SU-DHL-6 (cell line): Measurements from ENCODE around the gene ANKRD61.

Experiments
- H2AFZ ChIP-seq: fragments of 200-600 bp; sonication (generic); 2 replicates; pipeline ENCODE4 v1.6.1; 2014; ENCODE audit warnings: low read depth, mild to moderate bottlenecking, moderate library complexity, mixed read lengths, antibody characterized with exemption, low read length; ENCODE audit not compliant: severe bottlenecking
- H3F3A ChIP-seq: fragments of 200-600 bp; shearing (Covaris generic); 2 replicates; pipeline ENCODE4 v1.6.0; 2016; ENCODE audit warnings: antibody characterized with exemption, mild to moderate bottlenecking; ENCODE audit not compliant: insufficient read depth
- H3K27ac ChIP-seq: fragments of 200-600 bp; sonication (generic); 2 replicates; pipeline ENCODE4 v1.5.1; 2016; ENCODE audit warnings: low read depth, mild to moderate bottlenecking, low read length, moderate library complexity, mixed read lengths
- H3K27me3 ChIP-seq: fragments of 200-600 bp; sonication (generic), shearing (Covaris generic); 2 replicates; pipeline ENCODE4 v1.6.0; 2014; ENCODE audit warnings: mild to moderate bottlenecking, low read length
- H3K36me3 ChIP-seq: fragments of 200-600 bp; sonication (generic); 2 replicates; pipeline ENCODE4 v1.6.1; 2014; ENCODE audit warnings: mild to moderate bottlenecking, low read length, mixed read lengths
- H3K4me2 ChIP-seq: fragments of 300-600, 200-600 bp; shearing (Covaris generic), sonication (generic); 2 replicates; pipeline ENCODE4 v1.6.0; 2014; ENCODE audit warnings: low read length, low read depth, mild to moderate bottlenecking; ENCODE audit not compliant: poor library complexity, severe bottlenecking
- H3K4me3 ChIP-seq: fragments of 200-600 bp; sonication (generic); 2 replicates; pipeline ENCODE4 v1.5.1; 2014; ENCODE audit warnings: antibody characterized with exemption, low read length, mild to moderate bottlenecking, mixed read lengths; ENCODE audit not compliant: insufficient read depth, poor library complexity, severe bottlenecking
- H3K79me2 ChIP-seq: fragments of 200-600 bp; sonication (generic); 2 replicates; pipeline ENCODE4 v1.6.1; 2014; ENCODE audit warnings: mild to moderate bottlenecking, low read length, moderate library complexity; ENCODE audit not compliant: insufficient read depth
- H3K9ac ChIP-seq: fragments of 200-600 bp; sonication (generic); 2 replicates; pipeline ENCODE4 v1.7.0; 2014; ENCODE audit warnings: mild to moderate bottlenecking, low read length
- H3K9me2 ChIP-seq: fragments of 200-600 bp; sonication (generic); replicated peaks from 2 replicates; pipeline ENCODE4 v1.6.1; 2014; ENCODE audit warnings: low read length; ENCODE audit not compliant: insufficient read depth
- H3K9me3 ChIP-seq: fragments of 200-600 bp; sonication (generic); 2 replicates; pipeline ENCODE4 v1.6.1; 2014; ENCODE audit warnings: low read length, mixed read lengths; ENCODE audit not compliant: insufficient read depth
- H4K20me1 ChIP-seq: fragments of 200-600 bp; sonication (generic); 2 replicates; pipeline ENCODE4 v1.6.1; 2014; ENCODE audit warnings: low read depth, mild to moderate bottlenecking, antibody characterized with exemption, low read length, moderate library complexity, mixed read lengths
- EZH2phosphoT487 ChIP-seq: fragments of 200-600 bp; sonication (generic), shearing (Covaris generic); conservative IDR thresholded peaks from 2 replicates; pipeline ENCODE4 v1.6.1; 2018; ENCODE audit warnings: mild to moderate bottlenecking, antibody characterized with exemption, low read length, moderate library complexity, mixed read lengths
- TF ChIP-seq, protein P1 (sequence below): fragments of 200-600 bp; sonication (generic); IDR thresholded peaks from one replicate; pipeline ENCODE4 v1.5.1; 2017; ENCODE audit warnings: antibody characterized with exemption, mild to moderate bottlenecking, low read length, moderate library complexity; ENCODE audit not compliant: insufficient read depth, poor library complexity, severe bottlenecking

The ANKRD61 gene

DNA sequence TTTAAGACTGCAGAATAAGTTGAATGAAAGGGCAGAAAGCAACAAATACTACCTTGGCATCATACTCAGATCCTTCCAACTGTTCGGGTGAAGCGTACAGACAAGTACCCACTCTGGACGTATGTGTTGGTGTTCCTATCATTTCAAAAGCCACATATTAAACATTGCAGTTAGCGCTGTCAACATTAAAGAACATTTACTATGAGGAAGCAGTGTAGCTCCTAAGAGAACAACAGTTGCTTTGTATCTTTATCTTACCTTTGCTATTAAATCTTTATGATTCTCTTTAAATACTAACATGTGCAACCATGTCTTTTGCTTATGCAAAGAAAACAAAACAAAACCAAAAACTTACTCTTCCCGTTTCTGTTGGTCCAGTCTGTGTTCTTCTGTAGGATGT is 2.6 kb upstream of the ANKRD61 start:
- Histone ChIP-seq H3K4me2 (no peak overlapping the region), H2AFZ (no peak overlapping the region), H3K79me2 (peaks cover 7% of the 10 kb centered on the region; the same call in 1 of the 2 replicates), H3K9me2 (no peaks in the 10 kb centered on the region), H3K9me3 (no peaks in the 10 kb centered on the region), H3K36me3 (peaks cover 9% of the 10 kb centered on the region), H3K4me3 (no peak overlapping the region), H3K27me3 (no peaks in the 10 kb centered on the region), H4K20me1 (no peaks in the 10 kb centered on the region), H3F3A (peaks cover 11% of the 10 kb centered on the region), H3K9ac (no peak overlapping the region), H3K27ac (no peak overlapping the region)
- TF ChIP-seq, protein P1, sequence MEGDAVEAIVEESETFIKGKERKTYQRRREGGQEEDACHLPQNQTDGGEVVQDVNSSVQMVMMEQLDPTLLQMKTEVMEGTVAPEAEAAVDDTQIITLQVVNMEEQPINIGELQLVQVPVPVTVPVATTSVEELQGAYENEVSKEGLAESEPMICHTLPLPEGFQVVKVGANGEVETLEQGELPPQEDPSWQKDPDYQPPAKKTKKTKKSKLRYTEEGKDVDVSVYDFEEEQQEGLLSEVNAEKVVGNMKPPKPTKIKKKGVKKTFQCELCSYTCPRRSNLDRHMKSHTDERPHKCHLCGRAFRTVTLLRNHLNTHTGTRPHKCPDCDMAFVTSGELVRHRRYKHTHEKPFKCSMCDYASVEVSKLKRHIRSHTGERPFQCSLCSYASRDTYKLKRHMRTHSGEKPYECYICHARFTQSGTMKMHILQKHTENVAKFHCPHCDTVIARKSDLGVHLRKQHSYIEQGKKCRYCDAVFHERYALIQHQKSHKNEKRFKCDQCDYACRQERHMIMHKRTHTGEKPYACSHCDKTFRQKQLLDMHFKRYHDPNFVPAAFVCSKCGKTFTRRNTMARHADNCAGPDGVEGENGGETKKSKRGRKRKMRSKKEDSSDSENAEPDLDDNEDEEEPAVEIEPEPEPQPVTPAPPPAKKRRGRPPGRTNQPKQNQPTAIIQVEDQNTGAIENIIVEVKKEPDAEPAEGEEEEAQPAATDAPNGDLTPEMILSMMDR: no peak
- no peak for TF ChIP-seq EZH2phosphoT487

DNA sequence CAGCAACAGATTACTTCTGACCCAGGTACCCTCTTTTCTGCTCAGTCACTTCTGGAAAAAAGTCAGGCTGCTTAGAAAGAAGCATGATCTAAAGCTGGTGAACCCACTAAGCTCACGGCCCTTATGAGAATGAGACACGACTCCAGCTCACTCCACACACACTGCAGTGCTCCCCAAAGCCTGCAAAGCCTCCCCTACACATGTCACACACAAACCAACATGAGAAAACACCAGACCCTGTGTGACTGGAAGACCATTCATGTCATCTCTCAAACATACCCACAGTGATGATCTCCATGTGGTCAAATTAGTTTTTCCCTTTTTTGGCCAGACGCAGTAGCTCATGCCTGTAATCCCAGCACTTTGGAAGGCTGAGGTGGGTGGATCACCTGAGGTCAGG is 391 bp downstream of the ANKRD61 start:
- Histone ChIP-seq H3K27ac (no peak overlapping the region), H3K79me2 (peaks cover 7% of the 10 kb centered on the region; the same call in 1 of the 2 replicates), H3K27me3 (no peaks in the 10 kb centered on the region), H3F3A (no peaks in the 10 kb centered on the region), H2AFZ (no peak overlapping the region), H3K4me3 (no peak overlapping the region), H4K20me1 (no peaks in the 10 kb centered on the region), H3K4me2 (no peak overlapping the region), H3K9me2 (no peaks in the 10 kb centered on the region), H3K36me3 (peaks cover 18% of the 10 kb centered on the region), H3K9ac (no peak overlapping the region), H3K9me3 (no peaks in the 10 kb centered on the region)
- no peak for TF ChIP-seq EZH2phosphoT487
- TF ChIP-seq, protein P1: no peak

DNA sequence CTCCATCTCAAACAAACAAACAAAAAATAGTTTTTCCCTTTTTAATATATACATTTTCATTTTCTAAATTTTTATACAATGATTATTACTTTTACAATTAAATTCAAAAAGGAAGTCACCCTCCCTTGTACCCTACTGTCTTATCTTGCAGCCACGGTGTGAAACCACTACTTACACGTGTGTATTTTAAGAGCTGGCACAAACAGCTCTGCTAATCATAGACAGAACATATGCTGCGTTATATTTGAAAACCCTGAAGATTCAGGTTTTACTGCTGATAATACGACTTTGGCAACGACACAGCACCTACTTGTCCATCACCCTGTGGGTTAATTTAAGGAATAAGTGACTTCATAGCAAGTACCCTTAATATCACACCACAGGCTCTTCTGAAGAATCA is 991 bp downstream of the ANKRD61 start:
- no peaks in the 10 kb centered on the region for H3K9me3 ChIP-seq
- H4K20me1 ChIP-seq: no peaks in the 10 kb centered on the region
- H3K79me2 ChIP-seq: peaks cover 7% of the 10 kb centered on the region; the same call in 1 of the 2 replicates
- H3K9ac ChIP-seq: no peak overlapping the region
- no peak overlapping the region for H3K4me2 ChIP-seq
- peaks cover 21% of the 10 kb centered on the region for H3K36me3 ChIP-seq
- H3F3A ChIP-seq: no peaks in the 10 kb centered on the region
- no peaks in the 10 kb centered on the region for H3K9me2 ChIP-seq
- TF ChIP-seq EZH2phosphoT487: no peak
- TF ChIP-seq, protein P1: no peak
- H2AFZ ChIP-seq: no peak overlapping the region
- H3K4me3 ChIP-seq: no peak overlapping the region
- H3K27me3 ChIP-seq: no peaks in the 10 kb centered on the region
- H3K27ac ChIP-seq: no peak overlapping the region
